ENCODE data around the gene HMX1. TPM values are rescaled to one million over a fixed set of nuclear protein-coding genes. Genes with fewer than 3 reads are reported as not detected.

HMX1 gene
- total RNA-seq, 1 donor from 2014 or later: not detected

GRCh38 chr4:8893227-8893623, 21.6 kb upstream of the HMX1 start:
- DNase-seq (ENCODE audit: extremely low read depth, low read depth, low spot score): no peak

GRCh38 chr4:8892556-8893226, 21.1 kb upstream of the HMX1 start:
- no peak for DNase-seq (ENCODE audit: extremely low read depth, low read depth, low spot score)

- DNase-seq (ENCODE audit: extremely low read depth, low read depth, low spot score): no peak
Measured at GRCh38 chr4:8891646-8892555, 20.3 kb upstream of the HMX1 start.

- DNase-seq (ENCODE audit: extremely low read depth, low read depth, low spot score): no peak
Measured at GRCh38 chr4:8891255-8891645, 19.6 kb upstream of the HMX1 start.

- DNase-seq (ENCODE audit: extremely low read depth, low read depth, low spot score): no peak
Measured at GRCh38 chr4:8888856-8889255, 17.2 kb upstream of the HMX1 start.

GRCh38 chr4:8886612-8887406, 15.2 kb upstream of the HMX1 start:
- DNase-seq (ENCODE audit: extremely low read depth, low read depth, low spot score): no peak

GRCh38 chr4:8882239-8882638, 10.6 kb upstream of the HMX1 start:
- DNase-seq (ENCODE audit: extremely low read depth, low read depth, low spot score): no peak

- DNase-seq (ENCODE audit: extremely low read depth, low read depth, low spot score): no peak
Measured at GRCh38 chr4:8880851-8881250, 9.2 kb upstream of the HMX1 start.

- DNase-seq (ENCODE audit: extremely low read depth, low read depth, low spot score): no peak
Measured at GRCh38 chr4:8879574-8879973, 7.9 kb upstream of the HMX1 start.

- DNase-seq (ENCODE audit: extremely low read depth, low read depth, low spot score): no peak
Measured at GRCh38 chr4:8878421-8878820, 6.8 kb upstream of the HMX1 start.

- DNase-seq (ENCODE audit: extremely low read depth, low read depth, low spot score): no peak
Measured at GRCh38 chr4:8877780-8878040, 6.1 kb upstream of the HMX1 start.

GRCh38 chr4:8876982-8877779, 5.5 kb upstream of the HMX1 start:
- no peak for DNase-seq (ENCODE audit: extremely low read depth, low read depth, low spot score)

GRCh38 chr4:8874896-8875680, 3.4 kb upstream of the HMX1 start:
- DNase-seq (ENCODE audit: extremely low read depth, low read depth, low spot score): no peak

GRCh38 chr4:8874003-8874895, 2.6 kb upstream of the HMX1 start:
- no peak for DNase-seq (ENCODE audit: extremely low read depth, low read depth, low spot score)

GRCh38 chr4:8872402-8873291, 1.0 kb upstream of the HMX1 start:
- DNase-seq (ENCODE audit: extremely low read depth, low read depth, low spot score): no peak

GRCh38 chr4:8870647-8871416, 807 bp downstream of the HMX1 start:
- DNase-seq (ENCODE audit: extremely low read depth, low read depth, low spot score): no peak

GRCh38 chr4:8869898-8870646, 1.6 kb downstream of the HMX1 start:
- DNase-seq (ENCODE audit: extremely low read depth, low read depth, low spot score): no peak
